Fibroblast of villous mesenchyme (primary cell): ENCODE results near the gene PTPRN2. TPM values are rescaled to one million over a fixed set of nuclear protein-coding genes. Genes with fewer than 3 reads are reported as not detected.
"Not testable (repeated sequence)": the region's sequence is repeated elsewhere in the genome, so short reads cannot be mapped to it uniquely, and the experiment has no call there.

Source experiments
- DNase-seq: peaks from one replicate; pipeline ENCODE4 v3.0.0-alpha.2; 2010; ENCODE audit warnings: low read depth
- H3K4me3 ChIP-seq: 2 replicates; pipeline ENCODE4 v1.5.1; 2011; ENCODE audit warnings: low read depth, mild to moderate bottlenecking, low read length
- total RNA-seq: library from RNA; depleted of rRNA; stranded (reverse); fragments of >200 nt; gene quantifications from 2 replicates; pipeline ENCODE4 v1.2.3, GENCODE V29; 2012
- TF ChIP-seq, protein P1 (sequence below): IDR thresholded peaks from 2 replicates; pipeline ENCODE4 v1.5.1; 2012; ENCODE audit warnings: low read depth, mild to moderate bottlenecking, low read length; ENCODE audit not compliant: insufficient read depth

PTPRN2 gene
- total RNA-seq, 1 donor, result not detected

DNA sequence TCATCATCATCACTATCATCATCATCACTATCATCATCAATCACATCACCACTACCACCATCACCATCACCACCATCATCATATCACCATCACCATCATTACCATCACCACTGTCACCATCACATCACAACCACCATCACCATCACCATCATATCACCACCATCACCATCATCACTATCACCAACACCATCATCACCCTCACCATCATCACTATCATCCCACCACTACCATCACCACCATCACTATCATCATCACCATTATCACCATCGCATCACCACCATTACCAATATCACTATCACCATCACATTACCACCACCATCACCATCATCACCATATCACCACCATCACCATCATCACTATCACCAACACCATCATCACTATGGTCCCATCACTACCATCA, 539.1 kb downstream of the PTPRN2 start:
- TF ChIP-seq, protein P1, sequence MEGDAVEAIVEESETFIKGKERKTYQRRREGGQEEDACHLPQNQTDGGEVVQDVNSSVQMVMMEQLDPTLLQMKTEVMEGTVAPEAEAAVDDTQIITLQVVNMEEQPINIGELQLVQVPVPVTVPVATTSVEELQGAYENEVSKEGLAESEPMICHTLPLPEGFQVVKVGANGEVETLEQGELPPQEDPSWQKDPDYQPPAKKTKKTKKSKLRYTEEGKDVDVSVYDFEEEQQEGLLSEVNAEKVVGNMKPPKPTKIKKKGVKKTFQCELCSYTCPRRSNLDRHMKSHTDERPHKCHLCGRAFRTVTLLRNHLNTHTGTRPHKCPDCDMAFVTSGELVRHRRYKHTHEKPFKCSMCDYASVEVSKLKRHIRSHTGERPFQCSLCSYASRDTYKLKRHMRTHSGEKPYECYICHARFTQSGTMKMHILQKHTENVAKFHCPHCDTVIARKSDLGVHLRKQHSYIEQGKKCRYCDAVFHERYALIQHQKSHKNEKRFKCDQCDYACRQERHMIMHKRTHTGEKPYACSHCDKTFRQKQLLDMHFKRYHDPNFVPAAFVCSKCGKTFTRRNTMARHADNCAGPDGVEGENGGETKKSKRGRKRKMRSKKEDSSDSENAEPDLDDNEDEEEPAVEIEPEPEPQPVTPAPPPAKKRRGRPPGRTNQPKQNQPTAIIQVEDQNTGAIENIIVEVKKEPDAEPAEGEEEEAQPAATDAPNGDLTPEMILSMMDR, result no peak
- DNase-seq, result no peak
- H3K4me3 ChIP-seq, result no peak overlapping the region

- TF ChIP-seq, protein P1, result no peak
- no peak overlapping the region for H3K4me3 ChIP-seq
- DNase-seq, result no peak
These were observed 540.1 kb downstream of the PTPRN2 start for GRCh38 chr7:158047391-158048059.

DNA sequence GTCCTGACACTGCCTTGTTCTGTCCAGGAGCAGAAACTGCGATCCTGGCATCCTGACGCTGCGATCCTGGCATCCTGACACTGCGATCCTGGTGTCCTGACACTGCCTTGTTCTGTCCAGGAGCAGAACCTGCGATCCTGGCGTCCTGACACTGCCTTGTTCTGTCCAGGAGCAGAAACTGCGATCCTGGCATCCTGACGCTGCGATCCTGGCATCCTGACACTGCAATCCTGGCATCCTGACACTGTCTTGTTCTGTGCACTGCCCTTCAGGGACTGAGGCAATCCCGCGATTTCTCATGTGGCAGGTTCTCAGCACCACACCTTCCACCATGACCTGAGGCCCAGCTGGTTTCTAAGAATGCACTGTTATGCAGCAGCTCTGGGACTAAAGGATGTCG, 541.4 kb downstream of the PTPRN2 start:
- DNase-seq, H3K4me3 ChIP-seq: not testable (repeated sequence)

- H3K4me3 ChIP-seq, result no peak overlapping the region
- DNase-seq, result no peak
- TF ChIP-seq, protein P1, result no peak
These were observed 543.2 kb downstream of the PTPRN2 start for GRCh38 chr7:158044482-158044823.

- H3K4me3 ChIP-seq, result no peak overlapping the region
- no peak for DNase-seq
- TF ChIP-seq, protein P1, result no peak
These were observed 543.8 kb downstream of the PTPRN2 start for GRCh38 chr7:158043551-158044481.

DNA sequence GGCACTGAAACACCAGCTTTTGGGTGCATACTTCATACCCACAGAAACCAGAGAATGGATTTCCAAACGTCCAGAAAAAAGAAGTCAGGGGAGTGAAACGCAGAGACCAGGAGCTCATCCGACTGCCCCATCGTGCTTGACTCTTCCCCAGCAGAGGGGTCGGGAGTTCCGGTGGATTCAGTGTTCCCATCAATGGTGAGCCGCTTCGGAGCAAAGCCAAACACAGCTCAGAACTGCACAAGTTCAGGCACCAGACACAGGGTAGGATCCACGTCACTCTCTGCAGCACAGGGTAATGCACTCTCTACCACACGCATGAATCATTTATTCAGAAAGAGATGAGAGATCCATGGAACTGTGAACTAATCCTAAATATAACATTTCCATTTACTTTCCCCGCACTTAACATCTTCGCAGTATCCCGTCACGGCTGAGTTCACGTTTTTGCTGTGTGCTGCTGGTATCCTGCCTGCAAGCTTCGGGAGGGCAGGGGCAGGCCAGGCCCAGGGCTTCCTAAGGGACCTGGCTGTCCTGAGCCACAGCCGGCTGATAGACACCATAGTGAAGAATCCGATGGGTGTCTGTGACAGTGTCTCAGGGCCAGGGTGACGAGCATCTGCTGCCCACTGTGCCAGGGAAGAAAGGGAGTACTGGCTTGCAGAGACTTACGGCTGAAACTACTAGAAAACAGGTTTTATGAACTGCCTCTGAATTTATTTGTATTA, 545.3 kb downstream of the PTPRN2 start:
- H3K4me3 ChIP-seq, result no peak overlapping the region
- no peak for DNase-seq
- TF ChIP-seq, protein P1, result no peak

GRCh38 chr7:158040199-158040598, 547.4 kb downstream of the PTPRN2 start:
- TF ChIP-seq, protein P1, result no peak
- H3K4me3 ChIP-seq, result no peak overlapping the region
- no peak for DNase-seq
